GM21825 (cell line): Measurements from ENCODE around the gene CCDC137.

ENCODE experiments used
- ATAC-seq: cut with Tn5 transposase; IDR thresholded peaks from one replicate; pipeline ENCODE4 v1.9.1; 2021; ENCODE audit warnings: mild to moderate bottlenecking, moderate library complexity; ENCODE audit not compliant: unreplicated experiment

CCDC137 gene

DNA sequence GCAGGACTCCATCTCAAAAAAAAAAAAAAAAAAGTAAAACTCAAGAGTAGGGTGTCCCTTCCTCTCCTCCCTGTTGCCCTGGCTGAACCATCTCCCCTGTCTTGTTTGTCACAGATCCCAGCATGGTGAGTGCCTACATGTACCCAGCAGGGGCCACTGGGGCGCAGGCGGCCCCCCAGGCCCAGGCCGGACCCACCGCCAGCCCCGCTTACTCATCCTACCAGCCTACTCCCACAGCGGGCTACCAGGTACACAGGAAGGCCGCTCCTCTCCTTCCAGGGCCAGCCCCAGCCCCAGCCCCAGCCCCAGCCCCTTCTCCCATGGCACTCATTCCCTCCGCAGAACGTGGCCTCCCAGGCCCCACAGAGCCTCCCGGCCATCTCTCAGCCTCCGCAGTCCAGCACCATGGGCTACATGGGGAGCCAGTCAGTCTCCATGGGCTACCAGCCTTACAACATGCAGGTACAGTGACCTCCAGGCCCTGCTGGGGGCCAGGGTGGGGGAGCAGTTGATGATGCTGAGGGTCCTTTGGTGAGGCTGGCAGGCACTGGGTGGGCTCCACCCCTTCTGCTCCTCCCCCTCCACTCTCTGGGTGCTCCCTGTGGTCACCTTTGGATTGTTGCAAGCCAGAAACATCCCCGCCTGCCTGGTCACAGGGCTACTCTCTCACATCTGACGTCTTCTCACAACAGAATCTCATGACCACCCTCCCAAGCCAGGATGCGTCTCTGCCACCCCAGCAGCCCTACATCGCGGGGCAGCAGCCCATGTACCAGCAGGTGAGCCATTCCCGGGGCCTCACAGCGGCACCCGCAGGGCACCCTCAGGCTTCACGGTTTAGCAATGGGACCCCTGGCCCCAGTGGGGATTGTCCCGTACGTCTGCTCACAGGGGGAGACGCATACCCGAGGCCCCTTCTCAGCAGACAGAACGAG lies 34.1 kb downstream of the CCDC137 start:
- no peak for ATAC-seq

DNA sequence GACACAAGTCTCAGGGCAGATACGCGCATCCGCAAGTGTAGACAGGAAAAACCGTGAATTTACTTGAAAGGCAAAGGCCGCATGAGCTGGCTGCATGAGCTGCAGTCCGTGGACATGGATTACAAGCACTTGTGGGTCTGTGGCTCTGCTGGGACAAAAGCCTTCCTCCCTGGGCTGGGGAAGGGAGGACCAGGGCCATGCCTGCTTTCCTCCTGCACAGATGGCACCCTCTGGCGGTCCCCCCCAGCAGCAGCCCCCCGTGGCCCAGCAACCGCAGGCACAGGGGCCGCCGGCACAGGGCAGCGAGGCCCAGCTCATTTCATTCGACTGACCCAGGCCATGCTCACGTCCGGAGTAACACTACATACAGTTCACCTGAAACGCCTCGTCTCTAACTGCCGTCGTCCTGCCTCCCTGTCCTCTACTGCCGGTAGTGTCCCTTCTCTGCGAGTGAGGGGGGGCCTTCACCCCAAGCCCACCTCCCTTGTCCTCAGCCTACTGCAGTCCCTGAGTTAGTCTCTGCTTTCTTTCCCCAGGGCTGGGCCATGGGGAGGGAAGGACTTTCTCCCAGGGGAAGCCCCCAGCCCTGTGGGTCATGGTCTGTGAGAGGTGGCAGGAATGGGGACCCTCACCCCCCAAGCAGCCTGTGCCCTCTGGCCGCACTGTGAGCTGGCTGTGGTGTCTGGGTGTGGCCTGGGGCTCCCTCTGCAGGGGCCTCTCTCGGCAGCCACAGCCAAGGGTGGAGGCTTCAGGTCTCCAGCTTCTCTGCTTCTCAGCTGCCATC lies 34.9 kb downstream of the CCDC137 start:
- no peak for ATAC-seq

DNA sequence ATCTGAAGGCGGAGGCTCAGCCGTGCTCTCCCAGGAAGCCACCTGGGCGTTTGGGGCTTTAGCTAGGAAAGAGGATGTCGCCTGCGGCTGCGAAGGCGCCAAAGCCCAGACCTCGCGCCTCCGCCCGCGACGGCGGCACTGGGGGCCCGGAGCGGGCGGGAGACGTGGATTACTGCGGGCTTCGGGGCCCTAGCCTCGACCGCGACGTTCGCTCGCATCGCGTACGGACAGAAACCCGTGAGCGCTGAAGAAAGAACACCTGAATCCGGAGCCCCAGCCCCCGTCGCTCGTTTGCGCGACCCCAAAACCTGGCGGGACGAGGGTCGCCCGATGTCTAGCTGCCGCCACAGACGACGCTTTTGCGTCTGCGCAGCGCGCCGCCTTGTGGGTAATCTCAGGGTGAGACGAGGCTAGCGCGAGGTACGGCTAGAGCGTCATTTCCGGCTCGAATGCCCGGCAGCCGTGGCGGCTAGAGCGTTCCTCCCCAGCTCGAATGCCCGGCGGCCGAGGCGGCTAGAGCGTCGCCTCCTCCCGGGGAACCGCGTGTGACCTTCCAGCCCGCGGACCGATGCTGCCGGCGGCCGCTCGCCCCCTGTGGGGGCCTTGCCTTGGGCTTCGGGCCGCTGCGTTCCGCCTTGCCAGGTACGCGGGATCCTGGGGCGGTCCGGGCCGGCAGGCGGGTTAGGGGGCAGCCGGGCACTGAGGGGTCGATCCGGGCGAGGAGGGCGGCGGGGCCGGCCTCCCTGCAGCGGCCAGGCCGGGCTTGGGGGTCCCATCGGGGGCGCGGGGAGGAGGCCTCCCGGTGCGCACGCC lies 36.6 kb downstream of the CCDC137 start, which contains the start of gene MRPL12:
TSS of gene MRPL12 (plus strand) at position 434 of the 813 bp plus-strand sequence. CDS start at position 569, 135 bp downstream.
- ATAC-seq: peak; percentile 70

DNA sequence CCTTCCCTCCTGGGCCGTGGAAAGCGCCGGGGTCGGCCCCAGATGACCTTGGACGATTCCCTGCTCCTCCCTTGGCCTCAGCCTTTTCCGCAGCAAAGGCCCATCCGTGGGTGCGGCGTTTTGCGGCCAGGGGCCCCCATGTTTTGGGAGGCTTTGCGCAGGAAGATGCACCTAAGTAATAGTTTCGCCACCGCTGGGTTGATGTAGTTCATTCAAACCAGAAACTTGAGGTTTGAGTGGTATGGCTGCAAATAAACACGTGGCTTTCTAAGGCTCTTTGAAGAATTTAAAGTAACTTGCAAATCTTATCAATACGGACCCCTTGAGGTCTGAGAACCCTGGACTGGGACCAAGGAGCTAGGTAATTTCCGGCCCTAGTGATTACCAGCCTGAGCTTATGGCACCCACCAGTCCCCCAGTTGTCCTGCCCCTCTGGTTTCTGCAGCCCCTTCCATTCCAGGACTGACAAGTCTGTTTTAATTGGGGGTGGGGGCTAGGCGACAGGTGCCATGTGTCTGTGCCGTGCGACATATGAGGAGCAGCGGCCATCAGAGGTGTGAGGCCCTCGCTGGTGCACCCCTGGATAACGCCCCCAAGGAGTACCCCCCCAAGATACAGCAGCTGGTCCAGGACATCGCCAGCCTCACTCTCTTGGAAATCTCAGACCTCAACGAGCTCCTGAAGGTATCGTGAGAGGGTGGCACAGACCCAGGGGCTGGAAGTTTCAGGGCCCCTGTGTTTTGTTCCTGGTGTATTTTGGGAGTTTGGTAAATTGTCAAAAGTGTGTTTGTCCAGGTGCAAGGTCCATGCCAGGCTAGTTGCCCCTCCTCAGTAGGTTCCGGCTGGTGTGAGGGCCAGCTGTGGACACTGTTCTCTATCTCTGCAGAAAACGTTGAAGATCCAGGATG lies 37.5 kb downstream of the CCDC137 start:
- no peak for ATAC-seq

DNA sequence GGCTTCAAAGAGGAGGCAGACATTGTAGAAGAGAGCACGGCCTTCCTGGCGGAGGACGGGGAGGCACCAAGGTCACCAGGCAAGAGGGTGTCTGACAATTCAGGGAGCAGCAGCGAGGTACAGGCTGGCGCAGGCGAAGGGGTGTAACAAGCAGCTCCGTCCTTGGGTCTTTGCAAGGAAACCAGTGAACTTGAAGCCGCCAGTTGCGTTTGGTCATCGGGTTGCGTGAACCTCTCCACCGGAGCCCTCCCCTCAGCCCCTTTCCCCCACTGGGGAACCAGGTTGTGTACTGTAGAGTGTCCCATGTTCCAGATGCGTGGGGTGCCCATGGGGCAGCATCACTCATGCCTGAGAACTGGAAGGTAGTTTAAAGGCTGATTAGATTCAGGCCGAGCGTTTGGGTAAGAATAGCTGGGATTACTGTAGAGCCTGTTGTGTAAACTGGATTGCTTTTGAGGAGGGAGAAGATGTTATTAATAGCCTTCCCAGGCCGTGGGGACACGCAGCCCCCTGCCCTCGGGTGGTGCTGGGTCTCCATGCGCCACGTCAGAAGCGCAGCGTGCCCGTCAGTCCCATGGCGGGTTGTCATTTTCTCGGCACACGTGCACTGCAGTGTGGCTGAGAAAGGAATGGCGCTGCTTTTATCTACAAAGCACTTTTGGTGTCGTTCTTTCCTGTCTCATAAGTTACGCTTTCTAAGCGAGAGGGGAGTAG lies 39.1 kb downstream of the CCDC137 start:
- no peak for ATAC-seq

DNA sequence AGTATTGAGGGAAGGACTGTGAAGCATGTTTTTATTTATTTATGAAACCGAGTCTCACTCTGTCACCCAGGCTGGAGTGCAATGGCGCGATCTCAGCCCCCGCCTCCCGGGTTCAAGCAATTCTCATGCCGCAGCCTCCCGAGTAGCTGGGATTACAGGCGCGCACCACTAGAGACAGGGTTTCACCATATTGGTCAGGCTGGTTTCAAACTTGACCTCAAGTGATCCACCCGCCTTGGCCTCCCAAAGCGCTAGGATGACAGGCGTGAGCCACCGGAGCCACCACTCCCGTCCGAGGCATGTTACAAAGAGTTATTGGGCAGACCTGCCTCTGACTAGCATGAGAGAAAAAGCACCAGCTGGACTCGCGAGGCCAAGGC lies 39.7 kb downstream of the CCDC137 start:
- ATAC-seq: no peak

DNA sequence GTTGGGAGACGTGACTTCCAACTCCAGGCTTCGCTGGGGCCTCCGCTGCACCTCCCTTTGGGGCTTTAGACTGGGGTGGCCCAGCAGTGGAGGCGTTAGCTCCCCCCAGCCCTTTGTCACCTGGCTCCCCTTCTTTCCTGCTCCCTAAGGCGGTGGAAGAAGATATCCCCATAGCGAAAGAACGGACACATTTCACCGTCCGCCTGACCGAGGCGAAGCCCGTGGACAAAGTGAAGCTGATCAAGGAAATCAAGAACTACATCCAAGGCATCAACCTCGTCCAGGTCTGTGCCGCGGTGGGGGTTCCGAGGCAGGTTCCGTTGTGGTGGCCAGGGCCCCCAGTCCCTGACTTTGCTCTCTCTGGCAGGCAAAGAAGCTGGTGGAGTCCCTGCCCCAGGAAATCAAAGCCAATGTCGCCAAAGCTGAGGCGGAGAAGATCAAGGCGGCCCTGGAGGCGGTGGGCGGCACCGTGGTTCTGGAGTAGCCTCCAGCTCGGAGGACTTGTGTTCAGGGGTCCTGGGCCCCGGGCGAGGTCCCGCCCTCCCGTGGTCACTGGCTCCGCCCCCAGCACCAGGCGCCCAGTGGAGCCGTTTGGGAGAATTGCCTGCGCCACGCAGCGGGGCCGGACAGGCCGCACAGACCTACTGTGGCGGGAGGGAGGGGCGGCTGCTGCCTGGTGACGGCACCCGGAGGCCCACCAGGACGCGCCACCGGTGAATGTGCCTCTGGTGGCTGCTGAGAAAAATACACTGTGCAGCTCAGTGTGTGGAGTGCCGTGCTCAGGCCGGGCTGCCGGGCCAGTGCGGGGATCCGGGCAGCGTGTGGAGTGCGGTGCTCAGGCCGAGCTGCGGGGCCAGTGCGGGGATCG lies 40.5 kb downstream of the CCDC137 start:
- ATAC-seq: no peak

DNA sequence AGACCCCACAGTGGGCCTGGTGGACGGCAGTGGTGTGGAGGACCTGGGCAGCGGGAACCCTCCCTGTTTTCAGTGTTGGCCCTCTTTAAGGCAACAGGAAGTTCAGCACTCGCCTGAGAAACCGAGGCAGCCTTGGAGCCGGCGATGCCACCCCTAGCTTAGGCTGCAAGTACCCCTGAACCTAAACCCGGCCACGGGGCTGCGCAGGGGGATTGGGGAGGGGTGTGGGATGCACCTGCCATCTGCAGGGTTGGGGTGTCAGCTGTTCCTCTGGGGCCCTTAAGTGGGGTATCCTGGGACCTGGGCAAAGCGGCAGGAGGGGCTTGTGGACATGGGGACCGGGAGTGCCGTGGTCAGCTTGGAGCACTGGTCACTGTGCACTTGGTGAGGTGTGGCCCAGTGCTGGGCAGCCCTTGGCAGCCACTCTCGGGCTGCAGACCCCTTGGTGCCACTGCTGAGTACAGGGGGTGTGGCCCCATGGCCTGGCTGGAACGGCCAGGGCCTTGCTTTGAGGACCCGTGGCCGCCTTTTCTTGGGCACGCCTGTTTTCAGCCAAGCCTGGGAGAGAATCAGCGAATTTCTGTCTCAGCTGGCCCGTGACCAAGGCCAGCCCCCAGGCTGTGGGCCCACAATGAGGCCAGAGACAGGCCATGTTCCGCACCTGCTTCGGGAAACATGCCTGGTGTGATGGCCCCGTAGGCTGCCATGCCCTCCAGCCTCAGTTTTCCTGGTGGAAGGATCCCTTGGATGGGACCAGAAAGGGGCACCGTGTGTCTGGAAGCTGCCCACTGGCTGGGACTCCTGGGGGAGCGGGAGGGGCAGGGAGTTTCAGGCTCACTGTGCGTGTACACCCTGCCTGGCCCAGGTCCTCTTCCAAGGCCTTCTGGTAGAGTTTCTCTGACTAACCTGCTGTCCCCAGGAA lies 41.4 kb downstream of the CCDC137 start:
- ATAC-seq: no peak

DNA sequence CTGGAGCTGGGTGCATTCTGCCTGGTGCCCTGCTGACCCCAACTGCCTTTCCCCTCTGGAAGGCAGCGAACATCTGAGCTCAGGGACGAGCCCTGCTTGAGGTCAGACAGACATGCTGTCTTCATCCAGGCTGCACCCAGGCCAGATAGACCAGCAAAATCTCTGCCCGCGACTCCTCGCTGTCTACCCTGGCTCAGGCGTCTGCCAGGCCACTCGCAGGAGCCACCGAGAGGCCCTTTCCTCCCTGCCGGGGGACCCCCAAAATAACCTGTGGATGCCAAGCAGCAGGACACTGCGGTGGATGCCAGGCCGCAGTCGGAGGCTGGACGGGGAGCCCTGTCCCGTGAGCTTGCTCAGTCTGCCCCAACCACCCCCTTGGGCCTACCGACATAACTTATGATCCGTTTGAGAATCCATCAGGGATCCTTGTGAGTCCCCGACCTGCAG lies 42.2 kb downstream of the CCDC137 start:
- ATAC-seq: no peak

DNA sequence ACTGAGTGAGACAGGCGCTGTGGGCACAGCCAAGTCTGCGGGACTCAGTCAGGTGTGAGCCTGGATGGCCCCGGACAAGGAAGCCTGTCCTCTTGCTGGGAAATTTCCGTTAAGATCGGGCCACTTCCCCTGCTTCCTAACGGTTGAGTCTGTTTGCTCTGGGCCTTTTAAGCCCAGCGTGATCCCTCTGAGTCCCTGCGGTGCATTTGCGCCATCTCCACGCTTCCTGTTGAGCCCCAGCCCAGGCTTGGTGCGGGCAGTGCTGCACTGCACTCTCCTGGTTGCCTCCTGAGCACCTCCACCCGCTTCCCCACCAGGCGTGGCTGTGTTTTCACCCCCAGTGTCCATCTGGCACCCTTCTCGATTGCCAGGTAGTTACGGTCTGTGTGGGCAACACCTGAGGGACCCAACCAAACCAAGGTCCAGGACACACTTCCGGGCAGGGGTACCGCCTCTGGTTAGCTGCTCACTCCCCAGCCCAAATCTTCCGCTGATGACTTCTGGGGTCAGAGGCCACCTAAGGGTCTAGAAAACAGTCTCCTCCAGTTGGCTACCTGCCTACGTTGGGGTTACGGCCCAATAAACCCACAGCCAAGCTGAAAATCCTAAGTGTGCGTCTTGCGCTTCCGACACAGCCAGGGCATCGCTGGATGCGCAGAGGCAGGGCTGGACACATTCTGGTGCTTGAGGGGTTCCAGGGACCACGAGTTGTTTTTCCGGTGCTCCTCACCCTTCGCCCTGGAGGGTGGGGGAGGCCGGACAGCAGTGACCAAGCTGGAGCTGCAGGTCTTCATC lies 44.2 kb downstream of the CCDC137 start:
- ATAC-seq: no peak

DNA sequence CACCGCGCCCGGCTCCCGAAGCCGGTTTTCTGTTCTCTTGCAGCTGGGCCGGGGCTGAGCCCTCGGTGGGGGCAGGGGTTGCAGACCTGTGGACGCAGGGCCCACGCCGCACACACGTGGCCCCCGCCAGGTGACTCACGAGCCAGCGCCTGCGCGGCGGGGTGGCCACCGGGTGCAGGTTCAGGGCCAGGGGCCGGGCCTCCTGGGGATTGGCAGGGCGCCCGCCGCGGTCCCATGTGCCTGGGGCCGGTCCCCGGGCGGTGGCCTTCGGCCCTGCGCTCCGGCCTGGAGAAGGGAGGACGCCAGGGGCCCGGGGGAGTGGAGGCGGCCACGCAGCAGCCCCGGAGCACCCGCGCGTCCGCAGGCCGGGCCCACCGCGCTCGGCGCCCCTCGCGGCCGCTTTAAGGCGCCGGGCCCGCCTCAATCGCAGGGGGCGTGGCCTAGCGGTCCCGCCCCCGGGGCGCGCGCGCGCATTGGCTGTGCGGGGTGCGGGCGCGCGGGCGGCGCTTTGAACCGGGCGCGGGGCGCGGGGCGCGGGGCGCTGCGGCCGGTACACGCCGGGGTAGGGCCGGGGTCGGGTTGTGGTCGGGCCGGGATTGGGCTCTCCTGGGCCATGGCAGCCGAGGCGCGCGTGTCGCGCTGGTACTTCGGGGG lies 45.4 kb downstream of the CCDC137 start, which contains the start of gene SLC25A10:
TSS of gene SLC25A10 (plus strand) at position 471 of the 654 bp plus-strand sequence. CDS start at position 614, 143 bp downstream.
- ATAC-seq: peak; percentile 53

DNA sequence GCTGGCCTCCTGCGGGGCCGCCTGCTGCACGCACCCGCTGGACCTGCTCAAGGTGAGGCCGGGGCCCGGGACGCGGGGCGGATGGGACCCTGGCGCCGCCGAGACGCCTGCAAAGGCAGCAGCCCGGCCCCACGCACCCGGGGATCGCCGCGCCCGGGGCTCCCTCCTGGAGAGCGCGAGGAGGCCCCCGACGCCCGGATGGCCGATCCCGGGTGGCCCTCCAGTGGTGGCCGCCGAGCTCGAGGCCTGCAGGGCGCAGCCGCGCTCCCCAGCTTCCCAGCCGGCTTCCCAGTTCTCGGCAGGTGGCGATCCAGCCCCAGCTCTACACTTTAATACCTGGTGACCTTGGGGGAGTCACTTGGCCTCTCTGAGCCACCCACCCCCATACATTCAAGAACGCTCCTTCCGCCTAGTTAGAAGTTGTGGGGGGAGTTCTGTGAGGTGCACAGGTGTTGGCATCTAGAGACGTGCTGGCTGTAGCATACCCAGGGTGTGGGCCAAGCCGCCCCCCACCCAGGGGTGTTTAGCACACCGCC lies 46.0 kb downstream of the CCDC137 start:
- peak; percentile 10 for ATAC-seq

DNA sequence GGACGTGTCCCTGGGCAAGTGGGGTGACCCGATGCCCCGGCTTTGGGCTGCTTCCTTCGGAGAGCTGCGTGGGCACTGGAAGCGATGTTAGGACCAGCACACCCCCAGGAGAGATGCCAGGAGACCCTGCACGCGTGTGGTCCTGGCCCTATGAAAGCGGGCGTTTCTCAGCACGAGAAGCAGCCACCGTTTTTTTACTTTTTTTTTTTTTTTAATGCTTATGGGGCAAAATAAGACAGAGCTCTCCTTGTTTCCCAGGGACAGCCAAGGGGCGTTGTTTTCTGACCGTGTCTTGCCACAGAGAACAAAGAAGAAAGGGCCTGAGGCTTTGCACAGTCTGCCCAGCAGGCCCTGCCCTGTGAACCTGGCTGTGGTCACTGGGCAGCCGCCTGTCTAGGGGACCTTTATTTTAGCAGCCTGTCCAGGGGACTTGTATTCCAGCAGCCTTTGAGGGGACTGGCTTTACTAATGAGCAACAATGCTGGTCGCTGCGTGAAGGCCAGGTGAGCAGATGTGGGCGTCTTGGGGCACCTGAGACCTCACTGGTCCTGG lies 46.5 kb downstream of the CCDC137 start:
- ATAC-seq: no peak

DNA sequence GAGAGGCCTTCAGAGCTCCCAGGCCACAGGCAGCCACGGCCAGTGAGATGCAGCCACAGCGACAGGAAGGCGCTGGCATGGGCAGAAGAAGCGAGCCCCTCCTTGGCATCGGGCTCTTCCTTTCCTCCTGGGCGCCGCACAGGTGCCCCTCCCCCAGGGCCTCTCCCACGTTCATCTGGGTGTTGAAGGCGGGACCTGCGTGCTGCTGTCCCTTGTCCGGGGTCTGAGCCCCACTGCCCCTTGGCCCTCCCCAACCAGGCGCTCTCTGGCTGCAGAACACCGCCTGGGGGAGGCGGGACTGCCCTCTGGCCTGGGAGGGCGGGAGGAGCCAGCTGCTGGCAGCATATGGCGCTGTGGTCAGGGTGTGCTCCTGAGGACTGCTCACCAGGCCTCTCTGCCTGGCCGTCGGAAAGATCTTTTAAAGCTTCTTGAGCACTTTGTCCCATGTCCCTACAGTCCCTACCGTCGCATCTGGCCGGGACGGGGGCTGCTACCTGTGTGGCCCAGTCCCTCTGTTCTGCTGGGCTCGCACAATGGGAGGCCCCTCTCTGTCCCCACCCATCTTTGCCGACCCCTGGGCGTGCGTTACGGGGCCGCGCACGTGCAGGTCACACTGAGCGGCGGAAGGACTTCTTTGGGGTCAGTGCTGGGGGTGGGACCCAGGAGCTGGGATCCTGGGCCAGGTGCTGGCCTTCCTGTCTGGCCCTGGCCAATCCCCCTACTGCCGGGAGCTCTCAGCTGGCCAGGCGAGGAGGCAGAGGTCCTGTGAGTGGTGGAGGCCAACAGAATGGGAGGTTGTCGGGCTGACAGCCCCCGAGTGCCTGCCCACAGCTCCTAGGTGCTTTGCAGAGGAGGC lies 47.2 kb downstream of the CCDC137 start:
- no peak for ATAC-seq
